Body of pancreas (tissue), 4 donors: Measurements from ENCODE around the gene HPN.

Source experiments
- POLR2A ChIP-seq, 3 donors: fragments of 450-650 bp; IDR thresholded peaks; one replicate each; pipeline ENCODE4 v1.6.1; 2016; ENCODE audit warnings: antibody characterized with exemption in 3 of 3, mild to moderate bottlenecking in 2 of 3
- TF ChIP-seq, protein P1 (sequence below), 7 experiments: fragments of 450-650 bp in 4 of 7; fragments of 200-600 bp in 3 of 7; sonication (generic) in 3 of 7; IDR thresholded peaks; one replicate each; pipeline ENCODE4 v1.5.1; 2016 to 2019; ENCODE audit warnings: antibody characterized with exemption in 7 of 7

GRCh38 chr19:35006342-35006998, 35.1 kb upstream of the HPN start:
- peak in 2 of 3 donors; percentile 15 to 30 for TF ChIP-seq POLR2A (IDR thresholded peaks at IDR 0.05)
- TF ChIP-seq, protein P1, sequence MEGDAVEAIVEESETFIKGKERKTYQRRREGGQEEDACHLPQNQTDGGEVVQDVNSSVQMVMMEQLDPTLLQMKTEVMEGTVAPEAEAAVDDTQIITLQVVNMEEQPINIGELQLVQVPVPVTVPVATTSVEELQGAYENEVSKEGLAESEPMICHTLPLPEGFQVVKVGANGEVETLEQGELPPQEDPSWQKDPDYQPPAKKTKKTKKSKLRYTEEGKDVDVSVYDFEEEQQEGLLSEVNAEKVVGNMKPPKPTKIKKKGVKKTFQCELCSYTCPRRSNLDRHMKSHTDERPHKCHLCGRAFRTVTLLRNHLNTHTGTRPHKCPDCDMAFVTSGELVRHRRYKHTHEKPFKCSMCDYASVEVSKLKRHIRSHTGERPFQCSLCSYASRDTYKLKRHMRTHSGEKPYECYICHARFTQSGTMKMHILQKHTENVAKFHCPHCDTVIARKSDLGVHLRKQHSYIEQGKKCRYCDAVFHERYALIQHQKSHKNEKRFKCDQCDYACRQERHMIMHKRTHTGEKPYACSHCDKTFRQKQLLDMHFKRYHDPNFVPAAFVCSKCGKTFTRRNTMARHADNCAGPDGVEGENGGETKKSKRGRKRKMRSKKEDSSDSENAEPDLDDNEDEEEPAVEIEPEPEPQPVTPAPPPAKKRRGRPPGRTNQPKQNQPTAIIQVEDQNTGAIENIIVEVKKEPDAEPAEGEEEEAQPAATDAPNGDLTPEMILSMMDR (IDR thresholded peaks at IDR 0.05): peak in 2 of 7 experiments; percentile 7 to 15
